Ovary (tissue), 9 donors: ENCODE results near the gene PLEKHF1. TPM values are rescaled to one million over a fixed set of nuclear protein-coding genes. Genes with fewer than 3 reads are reported as not detected.
A peak's percentile ranks its signal among the peaks of the same experiment; 100 is the strongest.

Source experiments
- DNase-seq, 5 donors: peaks; one replicate each; pipeline ENCODE4 v3.0.0-alpha.2; 2019 to 2020
- H3K27ac ChIP-seq, 2 donors: fragments of 200-600 bp; one replicate each; pipeline versions ENCODE4 v1.5.1 to v1.8.0; 2019 to 2022
- H3K27me3 ChIP-seq: fragments of 200-600 bp; one replicate; pipeline ENCODE4 v1.8.0; 2022
- H3K36me3 ChIP-seq: fragments of 200-600 bp; sonication (generic); one replicate; pipeline ENCODE4 v1.5.1; 2019
- H3K4me1 ChIP-seq: one replicate; pipeline ENCODE4 v1.8.1; 2013; ENCODE audit warnings: mild to moderate bottlenecking, moderate library complexity; ENCODE audit not compliant: insufficient read depth
- H3K4me3 ChIP-seq: fragments of 200-600 bp; sonication (generic); one replicate; pipeline ENCODE4 v1.5.1; 2017
- H3K9me3 ChIP-seq, 2 donors: fragments of 200-600 bp in 1 of 2; sonication (generic) in 1 of 2; one replicate each; pipeline versions ENCODE4 v1.5.1 to v1.8.1; 2013 to 2019; ENCODE audit warnings: mild to moderate bottlenecking in 1 of 2, moderate library complexity in 1 of 2
- CTCF ChIP-seq, 3 donors: fragments of 450-650 bp in 2 of 3; fragments of 200-600 bp in 1 of 3; IDR thresholded peaks; one replicate each; pipeline versions ENCODE4 v1.5.1 to v1.8.0; 2016 to 2022; ENCODE audit warnings: antibody characterized with exemption in 3 of 3, mild to moderate bottlenecking in 1 of 3
- EP300 ChIP-seq: sonication (generic); formaldehyde crosslinking; IDR thresholded peaks from one replicate; pipeline ENCODE4 v1.6.1; 2017; ENCODE audit warnings: antibody characterized with exemption
- POLR2A ChIP-seq: fragments of 450-650 bp; IDR thresholded peaks from one replicate; pipeline ENCODE4 v1.6.1; 2017; ENCODE audit warnings: antibody characterized with exemption, mild to moderate bottlenecking, moderate library complexity
- WGBS, 3 donors: extraction: QIAGEN DNeasy Blood & Tissue Kit in 1 of 3; methylation state at CpG; one replicate each; pipeline versions ENCODE4 v1.1.5 to v1.1.7; 2013 to 2017; 5-methylcytosine and 5-hydroxymethylcytosine counted together
- intact Hi-C, 4 donors: fragments of 100-400 bp; cut with DNase I; formaldehyde crosslinking; loops; one replicate each; pipeline versions ENCODE4 v1.11.0 to v1.15.1; 2022 to 2023
- polyA plus RNA-seq, 2 donors: library from polyadenylated mRNA; stranded (reverse); fragments of 200-250 nt in 1 of 2; fragments of 350-450 nt in 1 of 2; fragmentation: Illumina TruSeq in 1 of 2; extraction: RNeasy Lipid Tissue Mini Kit (QIAGEN cat#74804) in 1 of 2; gene quantifications; one replicate each; pipeline ENCODE4 v1.2.3, GENCODE V29; 2013 to 2014
- total RNA-seq, 7 donors: library from RNA; depleted of rRNA in 2 of 7; stranded (reverse); fragments of >200 nt in 2 of 7; fragmentation: NEBNext Ultra II Directional in 3 of 7; extraction: Animal tissue kit (Norgen Biotek cat#: 25700) in 3 of 7; gene quantifications; one replicate each; pipeline versions ENCODE4 v1.1.0 to v1.2.4, GENCODE V29; 2016 to 2023
- donor health status: DM: no; HTN: no; CAD: no; lungs with moderate emphysema.
- donor health status: DM: no; HTN: no; CAD: no.
- donor health status: Bipolar disorder and iron deficiency.
- donor health status: DM: yes; HTN: yes; CAD: no.
- donor health status: DM: no; HTN: no; CAD: no.
- donor health status: DM: yes; HTN: yes; CAD: no.

Gene PLEKHF1
- total and polyA plus RNA-seq, 9 donors = 0.92 to 19.1 (median 13.7) TPM

GRCh38 chr19:29634002-29634401 is 31.3 kb upstream of the PLEKHF1 start:
- Histone ChIP-seq H3K4me1 (no peaks in the 10 kb centered on the region), H3K9me3 (no peaks in the 10 kb centered on the region), H3K36me3 (no peaks in the 10 kb centered on the region), H3K27me3 (no peaks in the 10 kb centered on the region), H3K27ac (no peak overlapping the region), H3K4me3 (no peak overlapping the region)
- 75 to 89% (median 76%) methylated on average over 2 of the region's 2 CpGs for WGBS, 3 donors
- no peak for TF ChIP-seq EP300
- no peak for TF ChIP-seq CTCF (IDR thresholded peaks at IDR 0.05)
- no peak for TF ChIP-seq POLR2A
- no peak for DNase-seq
- intact Hi-C loops = no loop called here

GRCh38 chr19:29634423-29635130 is 30.7 kb upstream of the PLEKHF1 start:
- TF ChIP-seq EP300 (no peak), CTCF (IDR thresholded peaks at IDR 0.05) (no peak), POLR2A (no peak)
- peak in 1 of 5 donors; percentile 1 for DNase-seq
- WGBS, 3 donors = 59 to 68% (median 60%) methylated on average over 6 of the region's 6 CpGs
- Histone ChIP-seq H3K36me3 (no peaks in the 10 kb centered on the region), H3K27ac (no peak overlapping the region), H3K9me3 (no peaks in the 10 kb centered on the region), H3K4me1 (no peaks in the 10 kb centered on the region), H3K27me3 (no peaks in the 10 kb centered on the region), H3K4me3 (no peak overlapping the region)
- intact Hi-C loops = no loop called here

- H3K4me1 ChIP-seq = no peaks in the 10 kb centered on the region
- no peaks in the 10 kb centered on the region for H3K27me3 ChIP-seq
- no peak for DNase-seq
- TF ChIP-seq CTCF (IDR thresholded peaks at IDR 0.05) = no peak
- TF ChIP-seq EP300 = no peak
- no peak for TF ChIP-seq POLR2A
- intact Hi-C loops = no loop called here
- no peak overlapping the region for H3K4me3 ChIP-seq
- H3K27ac ChIP-seq = no peak overlapping the region
- no peaks in the 10 kb centered on the region for H3K9me3 ChIP-seq
- no peaks in the 10 kb centered on the region for H3K36me3 ChIP-seq
- WGBS, 3 donors = 67 to 73% (median 72%) methylated on average over 6 of the region's 6 CpGs
These were observed 29.3 kb upstream of the PLEKHF1 start for GRCh38 chr19:29635963-29636362.

- Histone ChIP-seq H3K4me1 (no peaks in the 10 kb centered on the region), H3K4me3 (no peak overlapping the region), H3K27me3 (no peaks in the 10 kb centered on the region), H3K36me3 (no peaks in the 10 kb centered on the region), H3K9me3 (no peaks in the 10 kb centered on the region), H3K27ac (no peak overlapping the region)
- intact Hi-C loops = no loop called here
- WGBS, 3 donors = 32 to 41% (median 33%) methylated on average over 12 of the region's 12 CpGs
- DNase-seq = no peak
- TF ChIP-seq EP300 (no peak), CTCF (IDR thresholded peaks at IDR 0.05) (no peak), POLR2A (no peak)
These were observed 28.5 kb upstream of the PLEKHF1 start for GRCh38 chr19:29636553-29637360.
